ENCODE data around the gene TSPO2. TPM values are rescaled to one million over a fixed set of nuclear protein-coding genes. Genes with fewer than 3 reads are reported as not detected.
A peak's percentile ranks its signal among the peaks of the same experiment; 100 is the strongest.

Gene TSPO2
- total RNA-seq, 1 donor from 2014 or later: not detected

GRCh38 chr6:41061196-41061726 lies 19.0 kb downstream of the TSPO2 start:
- Histone ChIP-seq H3K27me3 (ENCODE audit: control insufficient read depth, insufficient read depth, low read length) (no peaks in the 10 kb centered on the region), H3K4me3 (ENCODE audit: low read depth, low read length) (no peak overlapping the region), H3K36me3 (ENCODE audit: control insufficient read depth, insufficient read depth, low read length) (peaks cover 1% of the 10 kb centered on the region)
- no peak for DNase-seq (ENCODE audit: low read depth)
- TF ChIP-seq CTCF (IDR thresholded peaks at IDR 0.05; ENCODE audit: insufficient read depth, low read length, severe bottlenecking): no peak
- no peak for FAIRE-seq

- no peaks in the 10 kb centered on the region for H3K27me3 ChIP-seq (ENCODE audit: control insufficient read depth, insufficient read depth, low read length)
- no peak for TF ChIP-seq CTCF (IDR thresholded peaks at IDR 0.05; ENCODE audit: insufficient read depth, low read length, severe bottlenecking)
- DNase-seq (ENCODE audit: low read depth): no peak
- FAIRE-seq: no peak
- H3K36me3 ChIP-seq (ENCODE audit: control insufficient read depth, insufficient read depth, low read length): peaks cover 1% of the 10 kb centered on the region
- no peak overlapping the region for H3K4me3 ChIP-seq (ENCODE audit: low read depth, low read length)
These were observed 19.8 kb downstream of the TSPO2 start for GRCh38 chr6:41062056-41062455.

- FAIRE-seq (no peak), DNase-seq (ENCODE audit: low read depth) (no peak)
- TF ChIP-seq CTCF (IDR thresholded peaks at IDR 0.05; ENCODE audit: insufficient read depth, low read length, severe bottlenecking): no peak
- Histone ChIP-seq H3K36me3 (ENCODE audit: control insufficient read depth, insufficient read depth, low read length) (peaks cover 3% of the 10 kb centered on the region), H3K4me3 (ENCODE audit: low read depth, low read length) (no peak overlapping the region), H3K27me3 (ENCODE audit: control insufficient read depth, insufficient read depth, low read length) (no peaks in the 10 kb centered on the region)
These were observed 21.6 kb downstream of the TSPO2 start for GRCh38 chr6:41063884-41064285.

GRCh38 chr6:41064841-41065240 lies 22.6 kb downstream of the TSPO2 start:
- Histone ChIP-seq H3K4me3 (ENCODE audit: low read depth, low read length) (no peak overlapping the region), H3K27me3 (ENCODE audit: control insufficient read depth, insufficient read depth, low read length) (no peaks in the 10 kb centered on the region), H3K36me3 (ENCODE audit: control insufficient read depth, insufficient read depth, low read length) (peaks cover 6% of the 10 kb centered on the region)
- no peak for TF ChIP-seq CTCF (IDR thresholded peaks at IDR 0.05; ENCODE audit: insufficient read depth, low read length, severe bottlenecking)
- DNase-seq (ENCODE audit: low read depth) (no peak), FAIRE-seq (no peak)

GRCh38 chr6:41065550-41066026 lies 23.3 kb downstream of the TSPO2 start:
- FAIRE-seq: no peak
- Histone ChIP-seq H3K36me3 (ENCODE audit: control insufficient read depth, insufficient read depth, low read length) (peaks cover 6% of the 10 kb centered on the region), H3K27me3 (ENCODE audit: control insufficient read depth, insufficient read depth, low read length) (no peaks in the 10 kb centered on the region), H3K4me3 (ENCODE audit: low read depth, low read length) (no peak overlapping the region)
- DNase-seq (ENCODE audit: low read depth): no peak
- no peak for TF ChIP-seq CTCF (IDR thresholded peaks at IDR 0.05; ENCODE audit: insufficient read depth, low read length, severe bottlenecking)

GRCh38 chr6:41066867-41067304 lies 24.6 kb downstream of the TSPO2 start:
- FAIRE-seq: no peak
- H3K27me3 ChIP-seq (ENCODE audit: control insufficient read depth, insufficient read depth, low read length): no peaks in the 10 kb centered on the region
- H3K36me3 ChIP-seq (ENCODE audit: control insufficient read depth, insufficient read depth, low read length): peaks cover 6% of the 10 kb centered on the region
- no peak overlapping the region for H3K4me3 ChIP-seq (ENCODE audit: low read depth, low read length)
- peak; percentile 68 for DNase-seq (ENCODE audit: low read depth)
- peak; percentile 73 for TF ChIP-seq CTCF (IDR thresholded peaks at IDR 0.05; ENCODE audit: insufficient read depth, low read length, severe bottlenecking)

Measured in bronchial epithelial cell (primary cell).